ENCODE measurements around the gene DNAJB6.
A peak's percentile ranks its signal among the peaks of the same experiment; 100 is the strongest.

The DNAJB6 gene

GRCh38 chr7:157429680-157430224 is 92.9 kb downstream of the DNAJB6 start:
- no peak for DNase-seq

GRCh38 chr7:157430721-157431120 is 93.9 kb downstream of the DNAJB6 start:
- no peak for DNase-seq

- DNase-seq, result no peak
Observed at GRCh38 chr7:157431173-157431950, 94.6 kb downstream of the DNAJB6 start.

- no peak for DNase-seq
Observed at GRCh38 chr7:157431951-157432540, 95.2 kb downstream of the DNAJB6 start.

GRCh38 chr7:157432541-157432956 is 95.7 kb downstream of the DNAJB6 start:
- DNase-seq, result no peak

- peak in 5 of 6 experiments; percentile 27 to 76 (median 47) for DNase-seq
Observed at GRCh38 chr7:157432957-157433576, 96.3 kb downstream of the DNAJB6 start.

GRCh38 chr7:157433628-157434027 is 96.8 kb downstream of the DNAJB6 start:
- DNase-seq, result no peak

- DNase-seq, result no peak
Observed at GRCh38 chr7:157434231-157434630, 97.4 kb downstream of the DNAJB6 start.

- DNase-seq, result no peak
Observed at GRCh38 chr7:157434701-157435100, 97.9 kb downstream of the DNAJB6 start.

- DNase-seq, result no peak
Observed at GRCh38 chr7:157436076-157436475, 99.3 kb downstream of the DNAJB6 start.

GRCh38 chr7:157436763-157437480 is 100.1 kb downstream of the DNAJB6 start:
- no peak for DNase-seq

GRCh38 chr7:157437519-157438061 is 100.8 kb downstream of the DNAJB6 start:
- no peak for DNase-seq

GRCh38 chr7:157438121-157439025 is 101.6 kb downstream of the DNAJB6 start:
- no peak for DNase-seq

- DNase-seq, result no peak
Observed at GRCh38 chr7:157439149-157439548, 102.3 kb downstream of the DNAJB6 start.

GRCh38 chr7:157439761-157440160 is 103.0 kb downstream of the DNAJB6 start:
- no peak for DNase-seq

- no peak for DNase-seq
Observed at GRCh38 chr7:157440346-157441022, 103.7 kb downstream of the DNAJB6 start.

- no peak for DNase-seq
Observed at GRCh38 chr7:157441023-157441399, 104.2 kb downstream of the DNAJB6 start.

GRCh38 chr7:157442456-157442855 is 105.7 kb downstream of the DNAJB6 start:
- no peak for DNase-seq

- DNase-seq, result no peak
Observed at GRCh38 chr7:157442993-157443831, 106.4 kb downstream of the DNAJB6 start.

Data from stimulated activated naive CD4-positive, alpha-beta T cell (primary cell).